Activated naive CD8-positive, alpha-beta T cell treated with anti-CD3 and anti-CD28 coated beads, Interleukin-2, amount 50 U/mL, for 24 hours (primary cell): ENCODE results near the gene GREM1.
A peak's percentile ranks its signal among the peaks of the same experiment; 100 is the strongest.

Source experiments
- ATAC-seq: fragments of 150-1000 bp; cut with Tn5 transposase; one replicate; pipeline ENCODE4 v1.10.0; 2021
- DNase-seq: peaks from one replicate; pipeline ENCODE4 v3.0.0; 2021
- H3K27ac Mint-ChIP-seq: one replicate; pipeline ENCODE4 v1.8.0; 2021; ENCODE audit warnings: mild to moderate bottlenecking, mixed read lengths
- H3K27me3 Mint-ChIP-seq: one replicate; pipeline ENCODE4 v1.8.0; 2021; ENCODE audit warnings: mixed read lengths
- H3K36me3 Mint-ChIP-seq: one replicate; pipeline ENCODE4 v1.8.0; 2021; ENCODE audit warnings: low read depth, mixed read lengths
- H3K4me1 Mint-ChIP-seq: one replicate; pipeline ENCODE4 v1.8.0; 2021; ENCODE audit warnings: mixed read lengths
- H3K4me3 Mint-ChIP-seq: one replicate; pipeline ENCODE4 v1.8.0; 2021; ENCODE audit warnings: mild to moderate bottlenecking, moderate library complexity, mixed read lengths
- H3K9me3 Mint-ChIP-seq: one replicate; pipeline ENCODE4 v1.8.0; 2021; ENCODE audit warnings: mixed read lengths

GREM1 gene

GRCh38 chr15:32709295-32710033 lies 8.3 kb upstream of the GREM1 start:
- Mint-ChIP-seq H3K4me3 (no peak overlapping the region), H3K27ac (no peak overlapping the region), H3K4me1 (no peaks in the 10 kb centered on the region), H3K9me3 (no peaks in the 10 kb centered on the region), H3K36me3 (no peaks in the 10 kb centered on the region), H3K27me3 (peaks cover 45% of the 10 kb centered on the region)
- no peak for DNase-seq
- ATAC-seq, result no peak

- Mint-ChIP-seq H3K9me3 (no peaks in the 10 kb centered on the region), H3K27ac (no peak overlapping the region), H3K4me1 (peaks cover 21% of the 10 kb centered on the region), H3K27me3 (peaks cover 65% of the 10 kb centered on the region), H3K36me3 (no peaks in the 10 kb centered on the region), H3K4me3 (no peak overlapping the region)
- DNase-seq, result no peak
- ATAC-seq, result no peak
Measured at GRCh38 chr15:32715276-32715675, 2.5 kb upstream of the GREM1 start.

GRCh38 chr15:32716216-32716914 lies 1.4 kb upstream of the GREM1 start:
- no peak for ATAC-seq
- Mint-ChIP-seq H3K27me3 (peaks cover 69% of the 10 kb centered on the region), H3K4me3 (peak overlapping the region; percentile 15)

GRCh38 chr15:32716915-32717425 lies 834 bp upstream of the GREM1 start:
- ATAC-seq, result no peak
- H3K27ac Mint-ChIP-seq, result no peak overlapping the region

More at GRCh38 chr15:32716216-32716914, 1.4 kb upstream of the GREM1 start:
- Mint-ChIP-seq H3K4me1 (peaks cover 21% of the 10 kb centered on the region), H3K27ac (no peak overlapping the region), H3K9me3 (no peaks in the 10 kb centered on the region), H3K36me3 (no peaks in the 10 kb centered on the region)
- DNase-seq, result no peak

GRCh38 chr15:32718227-32718820 lies 520 bp downstream of the GREM1 start:
- Mint-ChIP-seq H3K4me1 (peaks cover 30% of the 10 kb centered on the region), H3K27ac (no peak overlapping the region), H3K9me3 (no peaks in the 10 kb centered on the region), H3K4me3 (no peak overlapping the region), H3K36me3 (no peaks in the 10 kb centered on the region), H3K27me3 (peaks cover 78% of the 10 kb centered on the region)
- DNase-seq, result peak; percentile 5
- no peak for ATAC-seq

More at GRCh38 chr15:32716915-32717425, 834 bp upstream of the GREM1 start:
- no peak for DNase-seq
- Mint-ChIP-seq H3K4me3 (peak overlapping the region; percentile 15), H3K9me3 (no peaks in the 10 kb centered on the region), H3K4me1 (peaks cover 21% of the 10 kb centered on the region), H3K36me3 (no peaks in the 10 kb centered on the region), H3K27me3 (peaks cover 70% of the 10 kb centered on the region)

DNA sequence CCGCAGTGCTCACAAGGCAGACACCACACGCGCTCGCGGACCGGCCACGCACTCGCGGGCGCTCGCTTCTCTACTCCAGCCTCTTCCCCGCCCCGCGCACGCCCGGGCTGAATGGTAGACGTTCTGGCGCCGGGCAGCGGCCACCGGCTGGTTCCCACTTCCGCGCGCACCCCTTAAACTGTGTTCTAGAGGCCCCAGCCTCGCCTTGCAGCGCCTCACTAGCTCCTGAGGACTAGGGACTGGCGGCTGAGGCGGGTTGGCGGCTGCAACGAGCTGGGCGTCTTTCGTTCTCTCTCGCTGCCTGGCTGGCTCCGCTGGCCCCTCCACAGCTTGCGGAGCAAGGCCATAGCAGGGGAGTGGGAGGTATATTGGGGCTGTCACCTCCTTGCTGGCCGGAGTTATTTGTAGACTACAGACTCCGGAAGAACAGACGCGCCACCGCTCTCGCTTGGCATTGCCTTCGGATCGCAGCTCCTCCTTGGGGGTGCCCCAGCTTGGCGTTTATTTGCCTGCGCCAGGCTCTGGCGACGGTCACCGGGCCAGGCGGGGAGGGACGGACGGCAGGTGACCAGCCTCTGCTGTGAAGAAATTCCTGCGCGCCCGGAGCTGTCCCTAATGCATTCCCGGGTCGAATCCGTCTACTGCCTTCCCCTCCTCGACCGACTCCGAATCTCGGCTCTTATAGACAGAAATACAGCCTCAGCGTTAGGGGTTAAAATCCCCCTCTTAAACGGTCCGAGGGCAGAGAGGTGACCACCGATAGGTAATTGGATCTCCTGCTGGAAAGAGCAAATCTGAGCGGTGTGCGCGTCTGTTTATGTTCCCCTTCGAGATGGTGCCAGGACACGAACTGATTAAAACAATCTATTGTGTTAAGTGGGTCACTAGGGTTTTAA lies 1.3 kb downstream of the GREM1 start:
- H3K27ac Mint-ChIP-seq, result no peak overlapping the region
- ATAC-seq, result no peak
- no peaks in the 10 kb centered on the region for H3K36me3 Mint-ChIP-seq
- peak overlapping the region; percentile 14 for H3K4me3 Mint-ChIP-seq
- H3K27me3 Mint-ChIP-seq, result peaks cover 76% of the 10 kb centered on the region
- DNase-seq, result no peak
- H3K9me3 Mint-ChIP-seq, result no peaks in the 10 kb centered on the region
- peaks cover 33% of the 10 kb centered on the region for H3K4me1 Mint-ChIP-seq

- Mint-ChIP-seq H3K4me1 (peaks cover 31% of the 10 kb centered on the region), H3K27ac (no peak overlapping the region), H3K4me3 (no peak overlapping the region), H3K27me3 (peaks cover 80% of the 10 kb centered on the region), H3K36me3 (no peaks in the 10 kb centered on the region), H3K9me3 (peaks cover 5% of the 10 kb centered on the region)
- DNase-seq, result no peak
- ATAC-seq, result no peak
Measured at GRCh38 chr15:32721596-32721995, 3.8 kb downstream of the GREM1 start.

GRCh38 chr15:32722136-32722535 lies 4.3 kb downstream of the GREM1 start:
- no peak for ATAC-seq
- DNase-seq, result no peak
- H3K9me3 Mint-ChIP-seq, result peaks cover 5% of the 10 kb centered on the region
- peaks cover 77% of the 10 kb centered on the region for H3K27me3 Mint-ChIP-seq
- no peak overlapping the region for H3K27ac Mint-ChIP-seq
- no peaks in the 10 kb centered on the region for H3K36me3 Mint-ChIP-seq
- H3K4me1 Mint-ChIP-seq, result peaks cover 26% of the 10 kb centered on the region
- H3K4me3 Mint-ChIP-seq, result no peak overlapping the region

GRCh38 chr15:32723171-32723948 lies 5.6 kb downstream of the GREM1 start:
- peak; percentile 86 for ATAC-seq
- peaks cover 76% of the 10 kb centered on the region for H3K27me3 Mint-ChIP-seq
- no peak for DNase-seq
- no peak overlapping the region for H3K27ac Mint-ChIP-seq
- H3K9me3 Mint-ChIP-seq, result peaks cover 5% of the 10 kb centered on the region
- H3K36me3 Mint-ChIP-seq, result no peaks in the 10 kb centered on the region
- H3K4me3 Mint-ChIP-seq, result no peak overlapping the region
- H3K4me1 Mint-ChIP-seq, result peaks cover 23% of the 10 kb centered on the region

DNA sequence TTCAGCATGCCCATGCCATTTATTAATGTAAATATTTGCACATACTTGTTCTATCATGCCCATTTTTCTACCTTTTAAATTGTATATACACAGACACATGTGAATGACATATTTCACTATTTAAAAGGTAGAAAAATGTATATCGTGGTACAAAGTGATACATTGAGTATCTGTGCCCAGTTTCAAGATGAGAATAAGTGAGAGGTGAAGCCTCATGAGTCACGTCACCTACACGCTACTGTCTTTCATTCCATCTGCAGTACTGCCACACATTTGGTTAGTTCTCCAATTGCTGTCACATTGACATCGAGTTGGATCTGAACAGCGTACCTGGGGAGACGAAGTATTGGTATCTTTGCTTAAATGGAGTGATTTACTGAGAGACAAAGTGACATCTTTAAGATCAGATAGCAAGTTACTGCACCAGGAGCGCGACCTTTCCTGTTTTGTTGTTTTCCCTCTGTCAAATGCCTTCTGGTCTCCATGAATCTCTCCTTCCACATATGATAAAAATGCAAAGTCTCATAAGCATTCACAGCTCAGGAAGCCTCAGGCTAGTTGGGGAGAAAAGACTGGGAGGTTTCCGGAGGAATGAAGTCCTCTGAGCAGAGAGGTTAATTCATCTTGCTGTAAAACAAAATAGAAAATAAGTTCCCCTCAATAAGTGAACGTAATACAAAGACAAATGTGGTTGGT lies 12.0 kb downstream of the GREM1 start:
- Mint-ChIP-seq H3K27me3 (peaks cover 50% of the 10 kb centered on the region), H3K27ac (no peak overlapping the region), H3K4me3 (no peak overlapping the region)

DNA sequence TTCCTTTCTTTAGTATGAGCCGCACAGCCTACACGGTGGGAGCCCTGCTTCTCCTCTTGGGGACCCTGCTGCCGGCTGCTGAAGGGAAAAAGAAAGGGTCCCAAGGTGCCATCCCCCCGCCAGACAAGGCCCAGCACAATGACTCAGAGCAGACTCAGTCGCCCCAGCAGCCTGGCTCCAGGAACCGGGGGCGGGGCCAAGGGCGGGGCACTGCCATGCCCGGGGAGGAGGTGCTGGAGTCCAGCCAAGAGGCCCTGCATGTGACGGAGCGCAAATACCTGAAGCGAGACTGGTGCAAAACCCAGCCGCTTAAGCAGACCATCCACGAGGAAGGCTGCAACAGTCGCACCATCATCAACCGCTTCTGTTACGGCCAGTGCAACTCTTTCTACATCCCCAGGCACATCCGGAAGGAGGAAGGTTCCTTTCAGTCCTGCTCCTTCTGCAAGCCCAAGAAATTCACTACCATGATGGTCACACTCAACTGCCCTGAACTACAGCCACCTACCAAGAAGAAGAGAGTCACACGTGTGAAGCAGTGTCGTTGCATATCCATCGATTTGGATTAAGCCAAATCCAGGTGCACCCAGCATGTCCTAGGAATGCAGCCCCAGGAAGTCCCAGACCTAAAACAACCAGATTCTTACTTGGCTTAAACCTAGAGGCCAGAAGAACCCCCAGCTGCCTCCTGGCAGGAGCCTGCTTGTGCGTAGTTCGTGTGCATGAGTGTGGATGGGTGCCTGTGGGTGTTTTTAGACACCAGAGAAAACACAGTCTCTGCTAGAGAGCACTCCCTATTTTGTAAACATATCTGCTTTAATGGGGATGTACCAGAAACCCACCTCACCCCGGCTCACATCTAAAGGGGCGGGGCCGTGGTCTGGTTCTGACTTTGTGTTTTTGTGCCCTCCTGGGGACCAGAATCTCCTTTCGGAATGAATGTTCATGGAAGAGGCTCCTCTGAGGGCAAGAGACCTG lies 13.2 kb downstream of the GREM1 start:
- Mint-ChIP-seq H3K27me3 (peaks cover 43% of the 10 kb centered on the region), H3K4me3 (no peak overlapping the region)
- no peak for ATAC-seq

More for the DNA sequence above, 12.0 kb downstream of the GREM1 start:
- H3K36me3 Mint-ChIP-seq, result no peaks in the 10 kb centered on the region
- no peaks in the 10 kb centered on the region for H3K4me1 Mint-ChIP-seq
- peaks cover 5% of the 10 kb centered on the region for H3K9me3 Mint-ChIP-seq
- DNase-seq (no peak), ATAC-seq (peak; percentile 52)

GRCh38 chr15:32732574-32733157 lies 14.9 kb downstream of the GREM1 start:
- Mint-ChIP-seq H3K27me3 (peaks cover 39% of the 10 kb centered on the region), H3K36me3 (no peaks in the 10 kb centered on the region), H3K9me3 (no peaks in the 10 kb centered on the region)

More for the DNA sequence above, 13.2 kb downstream of the GREM1 start:
- no peaks in the 10 kb centered on the region for H3K36me3 Mint-ChIP-seq
- no peaks in the 10 kb centered on the region for H3K4me1 Mint-ChIP-seq
- peak; percentile 24 for DNase-seq
- no peak overlapping the region for H3K27ac Mint-ChIP-seq
- H3K9me3 Mint-ChIP-seq, result peaks cover 4% of the 10 kb centered on the region

More at GRCh38 chr15:32732574-32733157, 14.9 kb downstream of the GREM1 start:
- DNase-seq, result no peak
- Mint-ChIP-seq H3K27ac (no peak overlapping the region), H3K4me1 (no peaks in the 10 kb centered on the region), H3K4me3 (no peak overlapping the region)
- ATAC-seq, result no peak
